ENCODE results near the gene WDR73. TPM values are rescaled to one million over a fixed set of nuclear protein-coding genes. Genes with fewer than 3 reads are reported as not detected.

Gene WDR73
- total and polyA plus RNA-seq, 2 of the 4 experiments (the other 2 are of a cell fraction) = 21.5 to 25.5 TPM

GRCh38 chr15:84671211-84671610 lies 17.1 kb upstream of the WDR73 start:
- Histone ChIP-seq H3K27ac (ENCODE audit: insufficient read depth, low read length) (no peak overlapping the region; the same call in 1 of the 2 replicates), H3K9ac (ENCODE audit: low read depth, low read length) (no peak overlapping the region), H2AFZ (replicated peaks; ENCODE audit: low read length, poor library complexity) (no peak overlapping the region), H3K4me1 (ENCODE audit: control insufficient read depth, insufficient read depth, low read length) (peaks cover 10% of the 10 kb centered on the region), H4K8ac (ENCODE audit: low read depth in 2 of 2, low read length in 2 of 2) (peak overlapping the region in 1 of 2 experiments; percentile 50; a peak in 1 of 4 replicates), H2BK20ac (ENCODE audit: low read depth, low read length) (peak overlapping the region; percentile 10; the same call in 1 of the 2 replicates), H3K14ac (replicated peaks; ENCODE audit: low read depth, low read length) (peak overlapping the region; percentile 42; the same call in 1 of the 2 replicates), H2BK120ac (ENCODE audit: low read depth, low read length) (no peak overlapping the region), H4K91ac (ENCODE audit: insufficient read depth, low read depth, low read length) (no peak overlapping the region; the same call in 1 of the 2 replicates), H3K9me3 (ENCODE audit: control insufficient read depth, insufficient read depth, low read length) (no peaks in the 10 kb centered on the region), H2BK5ac (ENCODE audit: low read depth, low read length, poor library complexity, severe bottlenecking) (peak overlapping the region; percentile 59), H3K4ac (ENCODE audit: low read depth, low read length) (peak overlapping the region; percentile 24; the same call in 1 of the 2 replicates), H3K56ac (ENCODE audit: extremely low read depth, insufficient read depth, low read length) (no peak overlapping the region), H4K5ac (ENCODE audit: low read depth, low read length) (no peak overlapping the region; the same call in 1 of the 2 replicates), H3K23ac (ENCODE audit: low read depth, low read length) (0 out of 2 replicates have a peak overlapping the region, but pooled peaks have one; percentile 3), H3K36me3 (ENCODE audit: control insufficient read depth, insufficient read depth, low read length) (peaks cover 16% of the 10 kb centered on the region), H4K20me1 (ENCODE audit: insufficient read depth, low read length) (peaks cover 5% of the 10 kb centered on the region; the same call in 1 of the 2 replicates), H3K9me1 (ENCODE audit: insufficient read depth, low read length) (peaks cover 15% of the 10 kb centered on the region), H3K4me3 (ENCODE audit: insufficient read depth, low read depth, low read length) (no peak overlapping the region), H3K27me3 (ENCODE audit: control insufficient read depth, insufficient read depth, low read length) (no peaks in the 10 kb centered on the region), H2AK9ac (replicated peaks; ENCODE audit: low read depth, low read length, poor library complexity) (no peak overlapping the region), H3K79me1 (ENCODE audit: low read depth in 1 of 2, low read length in 2 of 2) (peaks cover 16 to 42% of the 10 kb centered on the region in 2 experiments; a peak in 3 of 4 replicates), H2AK5ac (ENCODE audit: low read depth, low read length) (no peak overlapping the region), H3K4me2 (ENCODE audit: low read depth, low read length) (peak overlapping the region; percentile 21; the same call in 1 of the 2 replicates), H3K18ac (ENCODE audit: low read depth, low read length) (peak overlapping the region; percentile 30; the same call in 1 of the 2 replicates), H2BK15ac (ENCODE audit: low read depth, low read length) (0 out of 3 replicates have a peak overlapping the region, but pooled peaks have one; percentile 17)
- intact Hi-C loops (cut with micrococcal nuclease) = loop anchor here (5.0 kb wide), 1 partner anchor 46 kb away; the partner anchor contains the start of gene SEC11A
- CTCF ChIA-PET = interaction anchor here (0.9 kb wide), 1 partner anchor 29 kb away, joined by 4 read pairs; no protein-coding TSS in a partner anchor
- peak; percentile 87 for DNase-seq
- in situ Hi-C loops (cut with MboI; ENCODE audit: low sequenced_read_pairs) = no loop called here
- dilution Hi-C loops (cut with HindIII; ENCODE audit: low sequenced_read_pairs, unreplicated experiment) = no loop called here
- TF ChIP-seq CEBPB (IDR thresholded peaks at IDR 0.05; ENCODE audit: low read depth, low read length) = peak; percentile 56
- TF ChIP-seq MAFK (IDR thresholded peaks at IDR 0.05; ENCODE audit: low read depth, low read length) = no peak
- no TSS peak for BruUV-seq (replicated peaks)
- POLR2A ChIA-PET (ENCODE audit: unreplicated experiment) = interaction anchor here (0.5 kb wide), 1 partner anchor 88 kb away, joined by 5 read pairs; no protein-coding TSS in a partner anchor
- ATAC-seq (ENCODE audit: low read depth) = peak; percentile 81
